HG03354 (cell line): ENCODE results near the gene HMCN1.
A peak's percentile ranks its signal among the peaks of the same experiment; 100 is the strongest.
"Not testable (repeated sequence)": the region's sequence is repeated elsewhere in the genome, so short reads cannot be mapped to it uniquely, and the experiment has no call there.

Source experiments
- ATAC-seq: cut with Tn5 transposase; IDR thresholded peaks from one replicate; pipeline ENCODE4 v1.9.1; 2021; ENCODE audit warnings: mild to moderate bottlenecking; ENCODE audit not compliant: unreplicated experiment, poor library complexity, severe bottlenecking

Gene HMCN1

GRCh38 chr1:185892831-185893403 lies 158.7 kb downstream of the HMCN1 start:
- not testable (repeated sequence) for ATAC-seq

- ATAC-seq: no peak
Measured at GRCh38 chr1:185894791-185895190, 160.6 kb downstream of the HMCN1 start.

DNA sequence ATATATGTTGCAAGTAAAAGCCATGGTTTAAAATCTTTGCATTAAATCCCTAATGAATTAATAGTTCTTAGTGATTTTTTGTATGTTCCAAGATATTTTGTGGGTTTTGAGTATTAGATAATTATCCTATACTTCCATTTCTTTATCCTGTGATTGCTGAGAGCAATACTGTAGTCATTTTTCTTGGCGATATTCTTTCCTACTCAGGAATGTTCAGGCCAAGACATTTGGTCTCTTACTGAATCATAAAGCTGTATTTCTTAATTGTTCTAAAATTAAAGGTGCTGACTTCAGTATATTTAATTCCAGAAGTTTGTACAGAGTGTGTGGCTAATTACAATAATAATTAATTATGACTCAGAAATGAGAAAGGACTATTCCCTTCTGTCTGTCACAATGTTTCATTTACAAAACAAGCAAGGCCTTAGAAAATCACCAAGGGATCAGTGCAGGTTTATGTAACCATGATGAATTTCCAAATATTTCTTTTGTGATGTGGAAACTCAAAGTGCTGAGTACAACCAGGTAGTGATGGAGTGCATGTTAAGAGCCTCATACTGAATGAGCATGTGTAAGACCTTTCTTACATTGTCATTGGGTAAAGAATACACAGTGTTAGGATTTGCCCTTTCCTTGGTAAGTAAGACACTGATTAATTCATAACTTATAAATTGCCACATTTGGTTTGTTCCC lies 161.2 kb downstream of the HMCN1 start:
- ATAC-seq: no peak

DNA sequence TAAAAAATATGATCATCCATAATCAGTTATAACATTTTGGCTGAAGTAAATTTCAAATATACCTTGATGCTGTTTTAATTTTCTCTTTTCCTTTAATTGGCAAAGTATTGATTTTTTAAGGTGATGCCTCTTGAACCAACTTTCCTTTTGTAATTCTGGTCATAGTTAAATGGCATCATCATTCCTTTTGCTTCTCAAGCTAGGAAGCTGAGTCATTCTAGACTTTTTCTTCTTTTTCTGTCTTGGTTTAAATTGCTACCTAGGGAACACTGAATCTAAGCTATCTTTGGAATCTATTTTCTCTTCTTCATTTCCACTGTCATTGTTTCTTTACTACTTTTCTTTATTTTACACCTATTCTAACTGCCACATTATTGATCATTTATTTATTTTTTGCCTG lies 162.7 kb downstream of the HMCN1 start:
- no peak for ATAC-seq

DNA sequence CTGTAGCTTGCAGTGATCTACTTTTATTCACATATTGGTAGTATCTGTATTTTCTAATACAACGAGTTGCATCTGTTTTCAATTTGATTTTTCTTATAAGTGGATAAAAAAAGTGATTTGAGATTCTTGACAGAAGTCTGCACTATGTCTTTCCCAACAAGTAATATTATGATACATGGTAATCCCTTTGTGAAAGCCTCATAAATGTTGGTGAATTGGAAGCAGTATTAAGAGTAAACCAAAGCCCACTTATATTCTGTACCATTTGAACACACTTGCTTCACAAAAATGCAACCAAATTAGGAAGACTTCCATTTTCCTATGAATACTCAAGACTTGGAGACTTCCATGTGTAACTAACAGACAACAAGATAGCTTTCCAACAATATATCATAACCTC lies 172.0 kb downstream of the HMCN1 start:
- ATAC-seq: no peak

- no peak for ATAC-seq
Measured at GRCh38 chr1:185907246-185907645, 173.1 kb downstream of the HMCN1 start.

- no peak for ATAC-seq
Measured at GRCh38 chr1:185911978-185912377, 177.8 kb downstream of the HMCN1 start.

DNA sequence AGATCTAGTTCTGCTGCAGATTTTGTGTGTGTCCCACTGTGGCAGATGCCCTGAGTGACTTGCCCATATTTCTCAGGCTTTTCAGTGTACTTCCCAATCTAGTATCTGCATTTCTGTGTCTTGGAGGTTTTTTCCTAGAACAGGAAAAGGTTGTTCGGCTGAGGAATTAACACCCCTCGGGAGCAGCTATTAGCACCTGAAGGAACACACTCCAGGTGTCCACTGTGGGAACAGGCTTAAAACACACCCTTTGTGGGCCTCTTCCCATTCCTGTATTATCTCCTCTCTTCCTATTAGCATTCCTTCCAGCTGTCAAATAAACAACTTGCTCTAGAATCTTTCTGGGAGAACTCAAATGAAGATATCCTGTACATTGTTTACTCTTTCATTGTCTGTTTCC lies 178.3 kb downstream of the HMCN1 start:
- no peak for ATAC-seq

DNA sequence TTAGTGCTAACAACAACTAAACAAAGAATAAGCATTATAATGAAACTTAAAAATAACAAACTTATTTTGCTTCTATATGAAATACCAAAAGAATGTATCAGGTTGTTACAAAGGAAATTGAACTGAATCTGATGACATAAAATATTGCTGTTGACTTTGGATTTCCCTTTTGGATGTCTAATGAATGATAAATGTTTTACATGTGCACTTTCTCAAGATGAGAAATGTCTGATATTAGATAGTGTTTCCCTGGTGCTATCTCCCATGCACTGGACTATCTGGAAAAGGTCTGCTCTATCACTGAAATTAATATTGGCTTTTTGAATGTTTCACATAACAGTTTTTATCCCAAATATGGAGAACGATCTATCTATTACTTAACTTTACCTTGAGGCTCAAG lies 179.9 kb downstream of the HMCN1 start:
- ATAC-seq: no peak

- ATAC-seq: no peak
Measured at GRCh38 chr1:185916861-185917260, 182.7 kb downstream of the HMCN1 start.

DNA sequence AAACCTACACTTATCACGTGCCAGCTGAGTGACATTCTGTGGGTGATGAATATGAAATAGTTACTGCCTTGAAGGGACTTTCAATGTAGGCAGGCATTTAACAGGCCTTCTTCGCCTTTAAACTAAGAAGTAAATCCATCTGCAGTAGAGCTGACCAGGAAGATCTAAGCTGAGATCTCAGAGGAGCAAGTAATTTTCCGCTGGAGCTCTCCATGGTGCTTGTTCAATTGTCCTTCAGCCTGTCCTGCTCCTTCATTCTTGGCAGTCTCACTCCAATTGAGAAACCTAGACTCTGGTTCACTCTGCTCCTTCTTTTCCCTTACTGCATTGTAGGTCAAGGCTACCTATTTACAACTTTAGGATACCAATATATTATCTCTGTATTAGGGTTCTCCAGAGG lies 183.5 kb downstream of the HMCN1 start:
- no peak for ATAC-seq

DNA sequence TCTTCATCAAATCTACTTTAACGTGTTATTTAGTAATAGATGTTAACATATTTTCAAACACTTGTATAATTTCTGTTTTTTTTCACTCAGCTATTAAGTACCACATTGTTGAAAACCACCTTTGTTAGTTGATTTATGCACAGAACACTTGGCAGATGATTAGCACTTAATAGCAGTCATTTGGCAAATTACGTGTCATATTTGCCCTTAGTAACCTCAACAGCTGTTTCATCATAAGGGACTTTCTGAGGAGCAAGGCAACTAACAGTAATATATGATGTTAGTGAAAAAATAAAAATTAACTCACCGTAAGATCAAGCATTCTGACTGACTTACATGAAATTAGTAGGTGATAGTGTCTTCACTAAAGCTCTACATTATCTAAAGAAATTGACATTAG lies 186.4 kb downstream of the HMCN1 start:
- peak; percentile 59 for ATAC-seq

- ATAC-seq: no peak
Measured at GRCh38 chr1:185921636-185922035, 187.4 kb downstream of the HMCN1 start.

DNA sequence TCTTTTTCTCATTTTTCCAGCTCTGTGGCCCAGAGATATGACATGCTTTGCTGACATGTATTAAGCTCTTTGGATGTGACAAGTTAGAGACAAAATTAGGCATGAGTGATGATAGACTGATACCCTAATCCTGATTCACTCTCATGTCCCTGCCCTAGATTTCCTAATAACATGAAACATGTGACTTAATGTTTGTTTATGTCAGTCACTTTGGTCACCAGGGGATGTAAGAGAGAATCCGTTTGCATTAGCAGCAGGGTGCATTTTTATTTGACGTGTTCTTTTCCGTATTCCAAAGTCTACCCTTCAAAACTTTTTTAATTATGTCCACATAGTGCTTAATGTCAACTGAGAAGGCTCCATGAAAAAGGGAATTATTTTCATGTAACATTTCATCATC lies 192.4 kb downstream of the HMCN1 start:
- no peak for ATAC-seq

GRCh38 chr1:185929776-185930175 lies 195.6 kb downstream of the HMCN1 start:
- no peak for ATAC-seq

DNA sequence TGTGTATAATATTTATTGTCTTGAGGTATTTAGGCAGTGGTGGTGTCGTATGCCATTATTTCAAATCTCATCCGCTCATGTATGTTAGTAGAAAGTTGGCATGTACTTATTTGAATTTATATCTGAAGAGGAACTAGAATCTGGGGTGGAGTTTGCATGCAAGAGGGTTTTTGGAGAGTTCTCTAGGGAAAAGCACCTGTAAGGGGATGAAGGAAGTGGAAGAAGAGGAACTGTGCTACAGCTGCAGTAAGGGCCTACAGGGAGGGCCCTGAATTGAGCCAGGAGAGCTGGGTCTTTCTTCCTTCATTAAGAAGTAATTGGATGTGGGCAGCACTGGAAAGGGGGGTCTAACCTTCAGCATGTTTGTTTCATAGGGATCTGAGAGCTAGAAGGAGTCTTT lies 197.2 kb downstream of the HMCN1 start:
- no peak for ATAC-seq

- ATAC-seq: no peak
Measured at GRCh38 chr1:185933580-185933979, 199.4 kb downstream of the HMCN1 start.

DNA sequence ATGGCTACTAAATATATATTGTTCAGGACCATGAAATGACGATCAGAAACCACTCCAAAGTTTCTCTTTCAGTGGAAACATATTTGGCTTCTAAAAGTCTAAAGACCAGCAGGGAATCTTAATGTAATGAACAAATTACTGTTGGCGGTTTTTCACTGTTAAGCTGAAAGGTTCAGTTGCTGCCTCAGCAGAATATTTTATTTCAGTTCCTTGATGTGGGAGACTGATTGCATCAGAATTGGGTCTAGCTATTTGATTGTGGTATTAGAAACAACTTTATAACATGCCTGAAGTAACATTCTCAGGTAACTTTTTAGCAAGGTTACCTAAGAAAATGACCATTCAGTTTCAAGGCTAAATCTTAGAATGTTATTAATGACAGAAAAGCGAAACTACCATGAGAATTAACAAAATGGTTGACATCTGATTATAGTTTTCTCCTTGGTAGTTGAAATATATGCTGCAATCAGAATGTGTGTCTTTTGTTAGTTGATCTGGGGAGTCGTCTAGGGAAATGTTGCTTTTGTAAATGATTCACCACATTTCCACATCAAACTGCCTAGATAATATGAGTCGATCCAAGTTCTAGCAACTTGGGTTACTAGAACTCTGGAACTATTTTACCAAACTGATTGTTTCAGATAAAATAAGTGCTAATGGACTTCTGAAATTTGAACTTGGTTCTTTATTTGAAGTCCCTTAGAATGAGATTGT lies 200.4 kb downstream of the HMCN1 start:
- ATAC-seq: no peak

DNA sequence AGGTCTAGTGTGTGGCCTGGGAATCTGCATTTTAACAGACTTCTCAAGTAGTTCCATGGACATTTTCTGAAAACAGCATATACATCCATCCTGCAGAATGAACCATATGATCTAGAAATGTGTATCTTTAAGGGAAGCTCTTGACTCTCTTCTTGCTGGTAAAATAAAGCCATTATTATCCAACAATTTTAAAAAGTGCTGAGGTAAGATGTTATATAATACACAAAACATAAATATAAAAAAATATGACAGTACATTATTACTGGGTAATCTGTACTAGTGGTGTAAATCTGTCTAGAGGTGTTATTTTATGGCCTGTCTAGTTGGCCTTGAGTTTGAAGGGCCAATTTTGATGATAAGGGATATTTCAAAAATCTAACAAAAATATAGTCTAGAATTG lies 201.2 kb downstream of the HMCN1 start:
- no peak for ATAC-seq

GRCh38 chr1:185936641-185937040 lies 202.4 kb downstream of the HMCN1 start:
- ATAC-seq: no peak

- no peak for ATAC-seq
Measured at GRCh38 chr1:185938396-185938795, 204.2 kb downstream of the HMCN1 start.
